Subcutaneous abdominal adipose tissue (tissue), 5 donors: ENCODE data around the gene NOX5.

Experiments
- H3K27ac ChIP-seq: one replicate; pipeline ENCODE4 v1.7.0; 2013; ENCODE audit warnings: low read depth, mild to moderate bottlenecking, inconsistent platforms, low read length, moderate library complexity
- H3K27me3 ChIP-seq, 5 donors: one replicate each; pipeline ENCODE4 v1.7.0; 2013; ENCODE audit warnings: low read length in 5 of 5, inconsistent platforms in 1 of 5; ENCODE audit not compliant: control insufficient read depth in 5 of 5, insufficient read depth in 4 of 5
- H3K36me3 ChIP-seq, 5 donors: one replicate each; pipeline ENCODE4 v1.7.0; 2013; ENCODE audit warnings: low read length in 5 of 5; ENCODE audit not compliant: control insufficient read depth in 5 of 5, insufficient read depth in 5 of 5
- H3K4me1 ChIP-seq, 5 donors: one replicate each; pipeline ENCODE4 v1.7.0; 2013; ENCODE audit warnings: low read length in 5 of 5, mild to moderate bottlenecking in 3 of 5, moderate library complexity in 1 of 5; ENCODE audit not compliant: control insufficient read depth in 5 of 5, insufficient read depth in 5 of 5
- H3K4me3 ChIP-seq, 5 donors: one replicate each; pipeline ENCODE4 v1.7.0; 2013; ENCODE audit warnings: low read length in 5 of 5, low read depth in 1 of 5
- H3K9ac ChIP-seq, 5 donors: one replicate each; pipeline ENCODE4 v1.7.0; 2013; ENCODE audit warnings: low read length in 5 of 5, mild to moderate bottlenecking in 4 of 5, moderate library complexity in 3 of 5
- H3K9me3 ChIP-seq, 5 donors: one replicate each; pipeline ENCODE4 v1.7.0; 2013; ENCODE audit warnings: low read length in 5 of 5; ENCODE audit not compliant: control insufficient read depth in 5 of 5
- donor health status: healthy.
- donor health status: healthy.
- donor health status: healthy.
- donor health status: healthy.
- donor health status: healthy.

Gene NOX5

DNA sequence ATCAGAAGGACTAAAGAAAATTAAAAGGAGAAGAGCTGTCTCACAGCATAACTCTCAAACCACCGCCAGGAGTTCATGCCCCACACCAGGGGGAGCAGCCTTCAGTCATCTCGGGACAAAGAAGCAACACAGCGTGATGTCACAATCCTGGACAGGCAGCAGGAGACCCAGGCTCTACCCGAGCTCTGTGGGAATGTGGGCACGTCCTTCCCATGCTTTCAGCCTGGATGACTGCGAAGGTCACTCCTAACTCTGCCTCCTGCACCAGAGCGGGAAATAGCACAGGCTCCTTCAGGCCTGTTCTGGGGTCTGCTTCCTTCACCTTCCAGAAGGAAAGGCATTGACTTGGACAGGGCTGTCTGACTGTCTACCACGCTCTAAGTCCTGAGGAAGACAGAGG, 31.3 kb downstream of the NOX5 start:
- Histone ChIP-seq H3K27me3 (no peaks in the 10 kb centered on the region), H3K9ac (no peak overlapping the region), H3K9me3 (no peaks in the 10 kb centered on the region), H3K36me3 (no peaks in the 10 kb centered on the region), H3K4me1 (no peaks in the 10 kb centered on the region), H3K4me3 (no peak overlapping the region), H3K27ac (no peak overlapping the region)

DNA sequence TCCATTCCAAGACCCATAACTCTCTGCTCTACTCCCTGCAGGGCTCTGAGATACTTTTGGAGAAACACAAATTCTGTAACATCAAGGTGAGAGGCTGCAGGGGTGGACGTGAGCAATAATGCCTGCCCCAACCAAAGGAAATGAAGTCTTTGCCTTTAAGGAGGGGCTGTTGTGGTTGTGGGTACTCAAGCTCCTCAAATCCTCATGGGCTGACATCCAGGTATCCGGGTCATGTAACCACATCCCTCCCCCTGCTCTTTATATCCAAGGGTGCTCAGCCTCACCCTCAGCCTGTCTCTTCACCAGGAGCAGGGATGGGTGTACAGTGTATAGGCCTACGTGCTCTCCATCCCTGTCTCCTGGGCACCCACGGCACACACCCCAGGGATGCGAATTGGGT, 32.3 kb downstream of the NOX5 start:
- no peaks in the 10 kb centered on the region for H3K9me3 ChIP-seq
- H3K27ac ChIP-seq, result no peak overlapping the region
- H3K36me3 ChIP-seq, result no peaks in the 10 kb centered on the region
- no peak overlapping the region for H3K4me3 ChIP-seq
- no peaks in the 10 kb centered on the region for H3K27me3 ChIP-seq
- no peak overlapping the region for H3K9ac ChIP-seq
- no peaks in the 10 kb centered on the region for H3K4me1 ChIP-seq

DNA sequence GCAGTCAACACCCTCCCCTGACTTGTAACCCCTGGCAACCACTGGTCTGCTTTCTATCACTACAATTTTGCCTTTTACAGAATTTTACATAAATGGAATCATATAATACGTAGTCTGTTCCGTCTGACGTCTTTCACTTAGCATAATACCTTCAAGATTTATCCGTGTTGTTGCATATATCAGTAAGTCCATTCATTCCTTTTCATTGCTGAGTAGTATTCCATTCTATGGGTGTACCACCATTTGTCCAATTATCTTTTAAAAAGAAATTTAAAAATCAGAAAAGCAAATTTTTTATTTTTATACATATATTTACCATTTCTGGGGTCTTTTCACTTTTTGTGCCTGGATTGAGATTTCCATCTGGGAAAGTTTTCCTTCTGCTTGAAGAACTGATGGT, 35.5 kb downstream of the NOX5 start:
- no peaks in the 10 kb centered on the region for H3K36me3 ChIP-seq

DNA sequence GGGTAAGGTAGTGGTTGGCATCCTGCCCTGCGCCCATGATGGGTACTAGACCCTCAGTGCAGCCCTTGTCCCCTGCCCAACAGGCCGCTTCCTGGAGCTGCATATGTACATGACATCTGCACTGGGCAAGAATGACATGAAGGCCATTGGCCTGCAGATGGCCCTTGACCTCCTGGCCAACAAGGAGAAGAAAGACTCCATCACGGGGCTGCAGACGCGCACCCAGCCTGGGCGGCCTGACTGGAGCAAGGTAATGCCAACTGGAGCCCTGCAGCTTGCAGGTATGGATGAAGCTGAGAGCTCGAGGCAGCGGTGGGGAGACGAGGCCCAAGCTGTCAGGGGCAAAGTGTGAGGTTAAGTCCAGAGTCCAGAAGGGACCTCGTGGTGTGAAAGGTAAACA, 40.8 kb downstream of the NOX5 start:
- Histone ChIP-seq H3K9ac (no peak overlapping the region), H3K9me3 (no peaks in the 10 kb centered on the region), H3K4me3 (no peak overlapping the region), H3K27me3 (peaks cover 0 to 3% (median 0%) of the 10 kb centered on the region in 5 donors), H3K36me3 (no peaks in the 10 kb centered on the region), H3K27ac (no peak overlapping the region), H3K4me1 (peaks cover 2 to 8% (median 7%) of the 10 kb centered on the region in 5 donors)

More for the DNA sequence above, 35.5 kb downstream of the NOX5 start:
- no peaks in the 10 kb centered on the region for H3K9me3 ChIP-seq
- H3K27me3 ChIP-seq, result no peaks in the 10 kb centered on the region
- H3K4me1 ChIP-seq, result no peaks in the 10 kb centered on the region
- no peak overlapping the region for H3K4me3 ChIP-seq
- H3K27ac ChIP-seq, result no peak overlapping the region
- H3K9ac ChIP-seq, result no peak overlapping the region

DNA sequence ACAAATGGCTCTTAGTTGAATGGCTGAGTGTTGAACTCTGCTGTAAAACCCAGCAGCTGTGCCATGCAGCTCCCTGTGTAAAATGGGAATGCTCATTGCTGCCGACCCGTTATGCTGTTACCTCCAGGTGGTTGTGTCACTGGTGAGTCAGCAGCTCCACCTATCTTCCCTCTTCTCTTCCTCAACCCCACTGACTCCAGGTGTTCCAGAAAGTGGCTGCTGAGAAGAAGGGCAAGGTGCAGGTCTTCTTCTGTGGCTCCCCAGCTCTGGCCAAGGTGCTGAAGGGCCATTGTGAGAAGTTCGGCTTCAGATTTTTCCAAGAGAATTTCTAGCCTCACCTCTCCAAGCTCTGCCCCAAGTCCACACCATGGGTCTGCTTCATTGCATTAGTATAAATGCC, 41.9 kb downstream of the NOX5 start:
- Histone ChIP-seq H3K9me3 (no peaks in the 10 kb centered on the region), H3K4me3 (no peak overlapping the region), H3K36me3 (no peaks in the 10 kb centered on the region), H3K9ac (no peak overlapping the region), H3K27me3 (peaks cover 0 to 3% (median 0%) of the 10 kb centered on the region in 5 donors), H3K4me1 (peaks cover 2 to 8% (median 7%) of the 10 kb centered on the region in 5 donors), H3K27ac (no peak overlapping the region)

DNA sequence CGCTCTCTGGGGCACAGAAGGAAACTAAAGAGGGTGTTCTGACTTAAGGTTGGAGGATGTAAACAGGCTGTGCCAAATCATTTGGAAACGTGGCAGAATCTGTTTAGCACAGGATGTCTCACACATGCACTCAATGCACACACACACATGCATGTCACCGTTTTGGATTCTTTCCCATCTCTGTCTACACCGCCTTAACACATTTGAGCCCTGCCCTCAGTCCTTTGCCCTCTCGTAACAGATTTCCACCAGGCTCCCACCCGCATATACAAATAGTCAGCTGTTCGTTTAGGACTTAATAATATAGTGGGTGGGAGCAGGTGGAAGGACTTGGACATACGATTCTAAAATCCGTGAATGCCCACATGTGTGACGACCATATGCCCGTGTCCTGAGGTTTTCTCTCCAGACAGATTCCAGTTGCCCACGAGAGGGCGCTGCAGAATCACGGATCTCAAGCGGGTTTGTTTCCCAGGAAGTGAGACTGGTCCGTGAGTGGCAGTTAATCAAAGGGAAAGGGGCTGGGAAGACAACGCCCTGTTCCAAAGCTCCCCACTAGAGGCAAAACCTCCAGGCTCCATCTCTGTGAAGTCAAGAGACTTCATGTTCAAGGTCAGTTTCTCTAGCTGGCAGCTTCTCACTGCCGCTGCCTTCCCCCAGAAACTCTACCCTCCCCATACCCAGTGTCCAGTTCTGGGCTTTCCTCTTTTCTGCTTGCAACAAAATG, 44.5 kb downstream of the NOX5 start:
- peaks cover 2 to 8% (median 7%) of the 10 kb centered on the region in 5 donors for H3K4me1 ChIP-seq
- peaks cover 0 to 3% (median 0%) of the 10 kb centered on the region in 5 donors for H3K27me3 ChIP-seq
- no peaks in the 10 kb centered on the region for H3K9me3 ChIP-seq
- peak overlapping the region in 1 of 5 donors; percentile 54 for H3K9ac ChIP-seq
- no peaks in the 10 kb centered on the region for H3K36me3 ChIP-seq
- H3K4me3 ChIP-seq, result peak overlapping the region; percentile 14 to 53 (median 24)
- no peak overlapping the region for H3K27ac ChIP-seq

DNA sequence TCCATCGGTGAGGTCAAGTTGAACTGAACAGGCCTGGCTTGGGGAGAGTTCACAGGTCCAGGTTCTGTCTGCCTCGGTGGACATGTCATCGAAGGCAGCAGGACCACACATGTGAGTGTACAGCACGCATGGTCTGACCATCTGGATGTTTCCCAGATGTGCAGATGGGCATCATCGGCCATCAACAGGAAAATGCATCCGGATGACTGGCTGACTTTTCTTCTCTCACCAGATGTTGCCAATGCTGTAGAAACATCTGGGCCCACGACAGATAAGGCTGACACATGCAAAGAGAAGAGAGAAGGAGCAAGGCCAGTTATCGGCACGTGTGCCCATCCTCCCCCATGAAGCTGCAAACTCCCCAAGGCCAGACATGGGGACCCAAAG, 45.1 kb downstream of the NOX5 start:
- Histone ChIP-seq H3K4me1 (peaks cover 2 to 8% (median 7%) of the 10 kb centered on the region in 5 donors), H3K27ac (no peak overlapping the region), H3K36me3 (no peaks in the 10 kb centered on the region), H3K9ac (peak overlapping the region in 1 of 5 donors; percentile 54), H3K9me3 (no peaks in the 10 kb centered on the region), H3K27me3 (peaks cover 0 to 3% (median 0%) of the 10 kb centered on the region in 5 donors), H3K4me3 (peak overlapping the region in 4 of 5 donors; percentile 14 to 53 (median 26))

DNA sequence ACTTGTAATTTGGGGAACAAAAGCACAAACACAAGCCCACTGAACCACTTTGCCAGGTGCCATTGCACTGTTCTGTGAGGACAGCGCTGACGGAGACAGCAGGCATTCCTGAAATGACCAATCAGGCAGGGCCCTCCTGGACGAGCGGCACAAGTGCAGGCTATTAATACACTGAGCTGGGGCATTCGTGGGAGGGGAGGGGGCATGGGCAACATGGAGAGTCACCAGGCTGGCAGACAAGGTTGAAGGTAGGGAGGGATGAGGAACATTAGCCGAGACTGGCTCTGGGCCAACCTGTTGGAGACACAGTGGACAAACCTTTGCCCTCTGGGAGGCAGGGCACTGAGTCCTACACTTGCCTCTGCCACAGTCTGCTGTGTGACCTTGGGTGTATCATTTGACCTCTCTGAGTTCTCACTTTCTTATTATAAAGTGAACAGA, 45.6 kb downstream of the NOX5 start:
- Histone ChIP-seq H3K4me1 (peaks cover 2 to 8% (median 7%) of the 10 kb centered on the region in 5 donors), H3K9me3 (no peaks in the 10 kb centered on the region), H3K27me3 (peaks cover 0 to 3% (median 0%) of the 10 kb centered on the region in 5 donors), H3K4me3 (no peak overlapping the region), H3K9ac (no peak overlapping the region), H3K27ac (no peak overlapping the region), H3K36me3 (no peaks in the 10 kb centered on the region)

DNA sequence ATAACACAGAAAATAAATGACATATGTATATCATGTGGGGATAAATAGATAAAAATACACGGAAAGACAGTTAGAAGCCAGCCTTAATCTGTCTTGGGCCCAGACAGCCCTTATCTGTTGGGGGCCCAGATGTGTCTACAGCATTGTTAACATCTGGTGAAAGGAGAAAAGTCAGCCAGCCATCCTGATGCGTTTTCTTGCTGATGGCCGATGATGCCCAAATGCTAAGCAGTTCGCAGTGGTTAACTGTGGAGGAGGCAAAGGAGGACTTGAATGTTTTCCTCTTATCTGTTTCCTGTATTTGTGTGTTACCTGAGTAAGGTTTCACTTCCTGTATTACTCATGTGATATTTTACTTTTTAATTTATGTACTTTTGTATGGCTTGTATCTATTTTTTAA, 46.2 kb downstream of the NOX5 start:
- Histone ChIP-seq H3K36me3 (no peaks in the 10 kb centered on the region), H3K27ac (no peak overlapping the region), H3K4me1 (peaks cover 2 to 8% (median 7%) of the 10 kb centered on the region in 5 donors), H3K9me3 (no peaks in the 10 kb centered on the region), H3K9ac (no peak overlapping the region), H3K4me3 (no peak overlapping the region), H3K27me3 (peaks cover 0 to 2% (median 0%) of the 10 kb centered on the region in 5 donors)

DNA sequence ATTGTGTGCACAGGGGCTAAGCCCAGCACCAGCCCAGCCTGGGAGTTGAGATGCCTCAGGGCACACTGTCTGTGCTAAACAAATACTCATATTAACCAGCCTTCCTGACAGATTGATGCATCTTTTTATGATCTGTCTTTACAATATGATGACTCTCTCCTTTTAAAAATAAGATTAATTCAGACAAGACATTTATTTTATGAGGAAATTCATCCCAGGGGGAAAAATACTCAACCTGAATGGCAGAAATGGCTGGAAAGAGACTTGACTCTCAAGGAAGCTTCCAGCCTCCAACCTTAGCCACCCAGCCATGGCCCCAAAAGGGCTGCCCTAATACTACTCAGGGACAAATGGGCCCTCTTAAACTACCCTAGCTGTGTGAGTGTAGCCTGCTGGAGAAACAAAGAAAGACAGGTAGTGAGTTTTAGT, 46.9 kb downstream of the NOX5 start:
- H3K9ac ChIP-seq, result no peak overlapping the region
- H3K4me1 ChIP-seq, result peaks cover 2 to 8% (median 7%) of the 10 kb centered on the region in 5 donors
- H3K27me3 ChIP-seq, result peaks cover 0 to under 1% (median 0%) of the 10 kb centered on the region in 5 donors
- H3K9me3 ChIP-seq, result no peaks in the 10 kb centered on the region
- H3K27ac ChIP-seq, result no peak overlapping the region
- H3K4me3 ChIP-seq, result no peak overlapping the region
- H3K36me3 ChIP-seq, result no peaks in the 10 kb centered on the region
